HepG2 (cell line): ENCODE measurements around the gene CHD2. TPM values are rescaled to one million over a fixed set of nuclear protein-coding genes. Genes with fewer than 3 reads are reported as not detected.

Source experiments
- ASH2L ChIP-seq: fragments of 300-600, 200-600 bp; sonication (generic); IDR thresholded peaks from 2 replicates; pipeline ENCODE4 v1.7.0; 2017; ENCODE audit warnings: low read depth, mild to moderate bottlenecking, moderate library complexity, mixed read lengths, low read length; ENCODE audit not compliant: insufficient read length
- CCAR2 ChIP-seq: fragments of 200-400 bp; formaldehyde crosslinking; optimal IDR thresholded peaks from 2 replicates; pipeline ENCODE3; 2018; ENCODE audit warnings: low read depth, mild to moderate bottlenecking, low read length, moderate library complexity
- EZH2 ChIP-seq: conservative IDR thresholded peaks from 2 replicates; pipeline ENCODE4 v1.6.1; 2012; ENCODE audit warnings: mild to moderate bottlenecking, low read depth, low read length, moderate library complexity
- FOXC1 ChIP-seq: sonication (generic); formaldehyde crosslinking; IDR thresholded peaks from 2 replicates; pipeline ENCODE4 v1.8.0; 2022; ENCODE audit warnings: mild to moderate bottlenecking, missing genetic modification reagents, borderline replicate concordance
- KDM4B ChIP-seq: sonication (generic); formaldehyde crosslinking; IDR thresholded peaks from 2 replicates; pipeline ENCODE4 v1.4.0; 2020; ENCODE audit warnings: missing genetic modification reagents
- RFXANK ChIP-seq: IDR thresholded peaks from 2 replicates; pipeline ENCODE4 v1.6.1; 2016
- ZGPAT ChIP-seq: IDR thresholded peaks from 2 replicates; pipeline ENCODE4 v1.6.1; 2016; ENCODE audit warnings: mild to moderate bottlenecking
- ZNF547 ChIP-seq: sonication (generic); formaldehyde crosslinking; IDR thresholded peaks from 2 replicates; pipeline ENCODE4 v1.5.1; 2020; ENCODE audit warnings: mild to moderate bottlenecking, missing genetic modification reagents
- ZNF652 ChIP-seq: IDR thresholded peaks from 2 replicates; pipeline ENCODE4 v1.6.1; 2016; ENCODE audit warnings: low read depth, borderline replicate concordance
- ZNF704 ChIP-seq: sonication (generic); formaldehyde crosslinking; IDR thresholded peaks from 2 replicates; pipeline ENCODE4 v1.8.1; 2023; ENCODE audit warnings: mild to moderate bottlenecking, inconsistent platforms, moderate library complexity, missing genetic modification reagents, borderline replicate concordance
- ZNF75D ChIP-seq: sonication (generic); formaldehyde crosslinking; IDR thresholded peaks from 2 replicates; pipeline ENCODE4 v1.8.1; 2023; ENCODE audit warnings: missing genetic modification reagents, mild to moderate bottlenecking, borderline replicate concordance
- ZNF775 ChIP-seq: sonication (generic); formaldehyde crosslinking; IDR thresholded peaks from 2 replicates; pipeline ENCODE4 v1.4.0; 2020; ENCODE audit warnings: missing genetic modification reagents, mild to moderate bottlenecking, moderate library complexity, borderline replicate concordance
- ZNF883 ChIP-seq: sonication (generic); formaldehyde crosslinking; IDR thresholded peaks from 2 replicates; pipeline ENCODE4 v1.5.1; 2020; ENCODE audit warnings: mild to moderate bottlenecking, missing genetic modification reagents; ENCODE audit errors: not compliant biosample characterization
- ZSCAN12 ChIP-seq: sonication (generic); formaldehyde crosslinking; IDR thresholded peaks from 2 replicates; pipeline ENCODE4 v1.9.0; 2021; ENCODE audit warnings: mild to moderate bottlenecking, missing genetic modification reagents
- polyA plus RNA-seq, 8 experiments: library from polyadenylated mRNA; depleted of rRNA in 3 of 8; stranded (reverse) in 7 of 8; unstranded in 1 of 8; fragments of >200 nt; fragmentation: Illumina TruSeq in 4 of 8; extraction: Trizol in 4 of 8; gene quantifications; 2 replicates each; pipeline versions ENCODE4 v1.2.1 to v1.2.3, GENCODE V29; 2011 to 2016; ENCODE audit warnings: low read depth in 4 of 8, missing spikeins in 1 of 8, mixed read lengths in 1 of 8; ENCODE audit not compliant: insufficient read depth in 1 of 8
- total RNA-seq, 5 experiments: library from RNA; depleted of rRNA; stranded (reverse); fragments of >200 nt; fragmentation: Illumina TruSeq; extraction: Trizol; gene quantifications; 2 replicates each; pipeline ENCODE4 v1.2.3, GENCODE V29; 2016; ENCODE audit warnings: low read depth in 1 of 5
- TF ChIP-seq, protein P1 (sequence below): sonication (generic); formaldehyde crosslinking; IDR thresholded peaks from 2 replicates; pipeline ENCODE4 v1.8.1; 2022; ENCODE audit warnings: low read depth, mild to moderate bottlenecking, missing genetic modification reagents
- TF ChIP-seq, protein P2 (sequence below): sonication (generic); formaldehyde crosslinking; IDR thresholded peaks from 2 replicates; pipeline ENCODE4 v1.9.0; 2021; ENCODE audit warnings: mild to moderate bottlenecking, missing genetic modification reagents

The CHD2 gene
- total and polyA plus RNA-seq, 2 of the 13 experiments (the other 11 are each of a cell fraction or from before 2014, with no cell fraction given) = 54.0 to 54.1 TPM

DNA sequence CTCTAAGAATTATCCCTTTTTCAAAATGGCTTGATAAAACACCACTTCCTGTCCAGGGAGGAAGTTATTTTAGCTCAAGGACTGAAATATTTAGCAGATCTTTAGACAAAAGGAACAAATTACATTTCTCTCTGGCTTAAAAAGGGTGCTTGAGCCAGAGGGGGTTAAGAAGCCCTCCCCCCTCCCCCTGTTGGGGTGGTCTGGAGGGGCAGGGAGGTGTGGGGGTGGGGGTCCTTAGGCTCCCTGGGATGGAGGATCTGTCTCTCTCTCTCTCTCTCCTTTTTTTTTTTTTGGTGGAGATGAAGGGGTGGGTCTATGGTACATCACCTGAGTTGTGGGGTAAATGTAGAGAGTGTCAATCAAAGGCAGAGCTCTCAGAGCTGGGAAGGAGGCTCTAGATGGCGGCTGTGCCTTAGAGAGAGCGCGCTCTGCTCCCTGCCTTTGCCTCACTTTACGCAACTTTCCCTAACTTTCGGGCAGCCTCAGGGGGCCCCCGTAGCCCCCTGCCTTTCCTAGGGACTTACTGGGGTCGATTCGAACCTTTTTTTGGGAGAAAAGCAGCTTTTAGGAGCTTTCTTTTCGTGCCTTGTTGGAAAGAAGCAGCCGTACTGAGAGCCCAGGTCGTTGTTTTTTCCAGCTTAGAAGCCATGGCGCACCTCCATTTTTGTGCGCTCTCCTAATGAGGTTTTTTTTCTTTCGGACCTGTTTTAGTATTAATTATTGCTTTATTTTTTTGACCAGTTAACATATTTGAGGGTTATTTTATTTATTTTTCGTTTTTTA lies at the start of gene CHD2 (continued):
- TF ChIP-seq ZNF547 (CRISPR knock-in tag) = no peak
- TF ChIP-seq ZNF75D (CRISPR knock-in tag) = no peak
- no peak for TF ChIP-seq FOXC1 (CRISPR knock-in tag)
- TF ChIP-seq KDM4B = peak; percentile 48; the same call in 1 of the 2 replicates
- TF ChIP-seq, protein P1, sequence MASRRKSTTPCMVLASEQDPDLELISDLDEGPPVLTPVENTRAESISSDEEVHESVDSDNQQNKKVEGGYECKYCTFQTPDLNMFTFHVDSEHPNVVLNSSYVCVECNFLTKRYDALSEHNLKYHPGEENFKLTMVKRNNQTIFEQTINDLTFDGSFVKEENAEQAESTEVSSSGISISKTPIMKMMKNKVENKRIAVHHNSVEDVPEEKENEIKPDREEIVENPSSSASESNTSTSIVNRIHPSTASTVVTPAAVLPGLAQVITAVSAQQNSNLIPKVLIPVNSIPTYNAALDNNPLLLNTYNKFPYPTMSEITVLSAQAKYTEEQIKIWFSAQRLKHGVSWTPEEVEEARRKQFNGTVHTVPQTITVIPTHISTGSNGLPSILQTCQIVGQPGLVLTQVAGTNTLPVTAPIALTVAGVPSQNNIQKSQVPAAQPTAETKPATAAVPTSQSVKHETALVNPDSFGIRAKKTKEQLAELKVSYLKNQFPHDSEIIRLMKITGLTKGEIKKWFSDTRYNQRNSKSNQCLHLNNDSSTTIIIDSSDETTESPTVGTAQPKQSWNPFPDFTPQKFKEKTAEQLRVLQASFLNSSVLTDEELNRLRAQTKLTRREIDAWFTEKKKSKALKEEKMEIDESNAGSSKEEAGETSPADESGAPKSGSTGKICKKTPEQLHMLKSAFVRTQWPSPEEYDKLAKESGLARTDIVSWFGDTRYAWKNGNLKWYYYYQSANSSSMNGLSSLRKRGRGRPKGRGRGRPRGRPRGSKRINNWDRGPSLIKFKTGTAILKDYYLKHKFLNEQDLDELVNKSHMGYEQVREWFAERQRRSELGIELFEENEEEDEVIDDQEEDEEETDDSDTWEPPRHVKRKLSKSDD = no peak
- TF ChIP-seq ZGPAT (CRISPR knock-in tag) = no peak; the same call in 1 of the 2 replicates
- TF ChIP-seq EZH2 = no peak
- TF ChIP-seq ZNF775 (CRISPR knock-in tag) = no peak
- peak; percentile 61 for TF ChIP-seq CCAR2
- no peak for TF ChIP-seq ZNF883 (CRISPR knock-in tag)
- TF ChIP-seq, protein P2, sequence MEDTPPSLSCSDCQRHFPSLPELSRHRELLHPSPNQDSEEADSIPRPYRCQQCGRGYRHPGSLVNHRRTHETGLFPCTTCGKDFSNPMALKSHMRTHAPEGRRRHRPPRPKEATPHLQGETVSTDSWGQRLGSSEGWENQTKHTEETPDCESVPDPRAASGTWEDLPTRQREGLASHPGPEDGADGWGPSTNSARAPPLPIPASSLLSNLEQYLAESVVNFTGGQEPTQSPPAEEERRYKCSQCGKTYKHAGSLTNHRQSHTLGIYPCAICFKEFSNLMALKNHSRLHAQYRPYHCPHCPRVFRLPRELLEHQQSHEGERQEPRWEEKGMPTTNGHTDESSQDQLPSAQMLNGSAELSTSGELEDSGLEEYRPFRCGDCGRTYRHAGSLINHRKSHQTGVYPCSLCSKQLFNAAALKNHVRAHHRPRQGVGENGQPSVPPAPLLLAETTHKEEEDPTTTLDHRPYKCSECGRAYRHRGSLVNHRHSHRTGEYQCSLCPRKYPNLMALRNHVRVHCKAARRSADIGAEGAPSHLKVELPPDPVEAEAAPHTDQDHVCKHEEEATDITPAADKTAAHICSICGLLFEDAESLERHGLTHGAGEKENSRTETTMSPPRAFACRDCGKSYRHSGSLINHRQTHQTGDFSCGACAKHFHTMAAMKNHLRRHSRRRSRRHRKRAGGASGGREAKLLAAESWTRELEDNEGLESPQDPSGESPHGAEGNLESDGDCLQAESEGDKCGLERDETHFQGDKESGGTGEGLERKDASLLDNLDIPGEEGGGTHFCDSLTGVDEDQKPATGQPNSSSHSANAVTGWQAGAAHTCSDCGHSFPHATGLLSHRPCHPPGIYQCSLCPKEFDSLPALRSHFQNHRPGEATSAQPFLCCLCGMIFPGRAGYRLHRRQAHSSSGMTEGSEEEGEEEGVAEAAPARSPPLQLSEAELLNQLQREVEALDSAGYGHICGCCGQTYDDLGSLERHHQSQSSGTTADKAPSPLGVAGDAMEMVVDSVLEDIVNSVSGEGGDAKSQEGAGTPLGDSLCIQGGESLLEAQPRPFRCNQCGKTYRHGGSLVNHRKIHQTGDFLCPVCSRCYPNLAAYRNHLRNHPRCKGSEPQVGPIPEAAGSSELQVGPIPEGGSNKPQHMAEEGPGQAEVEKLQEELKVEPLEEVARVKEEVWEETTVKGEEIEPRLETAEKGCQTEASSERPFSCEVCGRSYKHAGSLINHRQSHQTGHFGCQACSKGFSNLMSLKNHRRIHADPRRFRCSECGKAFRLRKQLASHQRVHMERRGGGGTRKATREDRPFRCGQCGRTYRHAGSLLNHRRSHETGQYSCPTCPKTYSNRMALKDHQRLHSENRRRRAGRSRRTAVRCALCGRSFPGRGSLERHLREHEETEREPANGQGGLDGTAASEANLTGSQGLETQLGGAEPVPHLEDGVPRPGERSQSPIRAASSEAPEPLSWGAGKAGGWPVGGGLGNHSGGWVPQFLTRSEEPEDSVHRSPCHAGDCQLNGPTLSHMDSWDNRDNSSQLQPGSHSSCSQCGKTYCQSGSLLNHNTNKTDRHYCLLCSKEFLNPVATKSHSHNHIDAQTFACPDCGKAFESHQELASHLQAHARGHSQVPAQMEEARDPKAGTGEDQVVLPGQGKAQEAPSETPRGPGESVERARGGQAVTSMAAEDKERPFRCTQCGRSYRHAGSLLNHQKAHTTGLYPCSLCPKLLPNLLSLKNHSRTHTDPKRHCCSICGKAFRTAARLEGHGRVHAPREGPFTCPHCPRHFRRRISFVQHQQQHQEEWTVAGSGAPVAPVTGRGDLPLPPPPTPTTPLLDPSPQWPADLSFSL (CRISPR knock-in tag) = no peak
- TF ChIP-seq ZSCAN12 (CRISPR knock-in tag) = no peak
- no peak for TF ChIP-seq ZNF704
- peak; percentile 42 for TF ChIP-seq ASH2L
- TF ChIP-seq RFXANK (CRISPR knock-in tag) = 0 out of 2 replicates have a peak, but pooled peaks have one; percentile 53
- peak; percentile 88 for TF ChIP-seq ZNF652 (CRISPR knock-in tag)
